GM18505 (cell line): ENCODE data around the gene MYO1D.
"Not testable (repeated sequence)": the region's sequence is repeated elsewhere in the genome, so short reads cannot be mapped to it uniquely, and the experiment has no call there.

Source experiments
- ATAC-seq: cut with Tn5 transposase; IDR thresholded peaks from one replicate; pipeline ENCODE4 v1.9.1; 2021; ENCODE audit not compliant: unreplicated experiment
- POLR2A ChIP-seq: IDR thresholded peaks from 4 replicates; pipeline ENCODE4 v1.6.1; 2011; ENCODE audit warnings: borderline replicate concordance; ENCODE audit not compliant: insufficient read depth, insufficient read length; ENCODE audit errors: extremely low read depth

The MYO1D gene

GRCh38 chr17:32658470-32659418 is 218.2 kb downstream of the MYO1D start:
- no peak for TF ChIP-seq POLR2A
- no peak for ATAC-seq

GRCh38 chr17:32656886-32657285 is 220.0 kb downstream of the MYO1D start:
- no peak for ATAC-seq
- TF ChIP-seq POLR2A: no peak

GRCh38 chr17:32654324-32654723 is 222.6 kb downstream of the MYO1D start:
- TF ChIP-seq POLR2A: no peak

GRCh38 chr17:32651084-32651483 is 225.8 kb downstream of the MYO1D start:
- ATAC-seq: no peak
- TF ChIP-seq POLR2A: no peak

More at GRCh38 chr17:32654324-32654723, 222.6 kb downstream of the MYO1D start:
- ATAC-seq: no peak

- TF ChIP-seq POLR2A: no peak
- no peak for ATAC-seq
Observed at GRCh38 chr17:32648450-32648849, 228.5 kb downstream of the MYO1D start.

- no peak for TF ChIP-seq POLR2A
- ATAC-seq: no peak
Observed at GRCh38 chr17:32646941-32647340, 230.0 kb downstream of the MYO1D start.

- not testable (repeated sequence) for ATAC-seq
Observed at GRCh38 chr17:32641514-32641913, 235.4 kb downstream of the MYO1D start.

GRCh38 chr17:32636598-32637218 is 240.2 kb downstream of the MYO1D start:
- no peak for ATAC-seq
- no peak for TF ChIP-seq POLR2A

- no peak for TF ChIP-seq POLR2A
- ATAC-seq: no peak
Observed at GRCh38 chr17:32634167-32634566, 242.8 kb downstream of the MYO1D start.

GRCh38 chr17:32631341-32632096 is 245.4 kb downstream of the MYO1D start:
- TF ChIP-seq POLR2A: no peak
- ATAC-seq: no peak

- no peak for ATAC-seq
Observed at GRCh38 chr17:32629563-32630190, 247.2 kb downstream of the MYO1D start.

GRCh38 chr17:32628271-32629044 is 248.5 kb downstream of the MYO1D start:
- no peak for TF ChIP-seq POLR2A
- ATAC-seq: no peak

More at GRCh38 chr17:32629563-32630190, 247.2 kb downstream of the MYO1D start:
- TF ChIP-seq POLR2A: no peak
